ENCODE measurements around the gene GDA. TPM values are rescaled to one million over a fixed set of nuclear protein-coding genes. Genes with fewer than 3 reads are reported as not detected.

GDA gene
- total and polyA plus RNA-seq, 9 of the 15 experiments (the other 6 are each of a cell fraction or from before 2014, with no cell fraction given), result 4.5 to 18.0 (median 12.7) TPM

- Histone ChIP-seq H3K9me3 (replicated peaks; ENCODE audit: control insufficient read depth, insufficient read depth, low read depth, low read length) (no peaks in the 10 kb centered on the region), H3K9me1 (ENCODE audit: control insufficient read depth, insufficient read depth, low read length) (no peaks in the 10 kb centered on the region), H3K36me3 (ENCODE audit: control insufficient read depth, insufficient read depth, low read length) (peaks cover 11% of the 10 kb centered on the region; the same call in 2 of the 3 replicates), H3K9ac (ENCODE audit: insufficient read depth in 1 of 2, low read depth in 2 of 2, low read length in 2 of 2) (no peak overlapping the region), H3K27me3 (ENCODE audit: control insufficient read depth in 2 of 2, insufficient read depth in 2 of 2, low read length in 2 of 2) (no peaks in the 10 kb centered on the region), H3K79me2 (ENCODE audit: control insufficient read depth, insufficient read depth, low read length) (peaks cover 9% of the 10 kb centered on the region; the same call in 2 of the 3 replicates), H3K27ac (ENCODE audit: extremely low read depth, low read depth, low read length) (no peak overlapping the region), H3K4me2 (ENCODE audit: insufficient read depth, low read length) (no peak overlapping the region), H4K20me1 (replicated peaks; ENCODE audit: control insufficient read depth, insufficient read depth, low read length) (no peaks in the 10 kb centered on the region), H2AFZ (ENCODE audit: low read depth, low read length) (no peak overlapping the region), H3K4me1 (replicated peaks in 1 of 2; ENCODE audit: control insufficient read depth in 2 of 2, insufficient read depth in 2 of 2, low read length in 2 of 2) (peaks cover 0 to 3% of the 10 kb centered on the region in 2 experiments; a peak in 2 of 5 replicates), H3K4me3 (no peak overlapping the region)
- ChIA-PET CTCF (ENCODE audit: low intra/inter-chr PET ratio) (no interaction called here), POLR2A (no interaction called here)
- 83% methylated on average over 2 of the region's 2 CpGs for WGBS (ENCODE audit: insufficient coverage, low coverage, missing lambda C conversion rate)
- DNase-seq (ENCODE audit: extremely low read depth in 1 of 4, low spot score in 3 of 4) (no peak), ATAC-seq (no peak), FAIRE-seq (no peak)
- in situ Hi-C loops (cut with MboI) (no loop called here), intact Hi-C loops (cut with micrococcal nuclease) (no loop called here)
- no TSS peak for BruUV-seq (replicated peaks)
- TF ChIP-seq MYNN (IDR thresholded peaks at IDR 0.05) (no peak), MYNN (CRISPR knock-in tag; IDR thresholded peaks at IDR 0.05) (no peak), ZNF512 (tag; IDR thresholded peaks at IDR 0.05) (no peak), BCOR (IDR thresholded peaks at IDR 0.05) (no peak), TBL1XR1 (IDR thresholded peaks at IDR 0.05; ENCODE audit: low read length in 2 of 2) (no peak), NR2C2 (CRISPR knock-in tag; IDR thresholded peaks at IDR 0.05) (no peak), NR2C2 (tag; IDR thresholded peaks at IDR 0.05) (no peak), NELFE (IDR thresholded peaks at IDR 0.05; ENCODE audit: insufficient read depth, insufficient read length) (no peak), ZBTB26 (CRISPR knock-in tag; IDR thresholded peaks at IDR 0.05) (no peak), POLR2AphosphoS2 (IDR thresholded peaks at IDR 0.05; ENCODE audit: low read length) (no peak), HMGN3 (IDR thresholded peaks at IDR 0.05; ENCODE audit: borderline replicate concordance, extremely low read depth, insufficient read length, low read depth, low read length) (no peak), AFF4 (CRISPR knock-in tag; IDR thresholded peaks at IDR 0.05) (no peak), CLOCK (CRISPR knock-in tag; IDR thresholded peaks at IDR 0.05; ENCODE audit: borderline replicate concordance) (no peak), TRIM28 (IDR thresholded peaks at IDR 0.05) (no peak), FOXA1 (IDR thresholded peaks at IDR 0.05; ENCODE audit: borderline replicate concordance) (no peak)
These were observed 24.3 kb upstream of the GDA start for GRCh38 chr9:72124947-72125346.
